GM12878 (cell line): ENCODE data around the gene ACER3. TPM values are rescaled to one million over a fixed set of nuclear protein-coding genes. Genes with fewer than 3 reads are reported as not detected.

Source experiments
- ATAC-seq: fragments of 200-7000 bp; cut with Tn5 transposase; 3 replicates; pipeline ENCODE4 v1.9.1; 2020; ENCODE audit warnings: mild to moderate bottlenecking, moderate library complexity
- BruUV-seq: library from RNA; stranded (reverse); fragments of 400-500 nt; replicated peaks from 2 replicates; lab custom pipeline; 2021; lab: Mats Ljungman, UMichigan
- CTCF ChIA-PET: fragments of 300-600 bp; sonication (Branson Sonifier 250); formaldehyde crosslinking; extraction: SDS; loops from one replicate; lab custom pipeline; 2021; ENCODE audit warnings: inconsistent platforms; lab: Yijun Ruan, JAX
- POLR2A ChIA-PET: fragments of 350-600 bp; formaldehyde crosslinking; extraction: SDS; loops from one replicate; lab custom pipeline; 2021; ENCODE audit warnings: inconsistent platforms; lab: Charles Lee
- RAD21 ChIA-PET: fragments of 300-600 bp; sonication (Branson Sonifier 250); formaldehyde crosslinking; loops from one replicate; lab custom pipeline; 2023; ENCODE audit warnings: antibody characterized with exemption; ENCODE audit not compliant: unreplicated experiment; lab: Charles Lee
- SMC1A ChIA-PET: fragments of 300-600 bp; sonication (Branson Sonifier 250); formaldehyde crosslinking; loops from one replicate; lab custom pipeline; 2023; ENCODE audit not compliant: unreplicated experiment, uncharacterized antibody; lab: Charles Lee
- DNase-seq: peaks from one replicate; pipeline ENCODE4 v3.0.0-alpha.2; 2011; ENCODE audit warnings: low read depth, low spot score
- FAIRE-seq: peaks from 3 replicates; lab custom pipeline; 2011; peaks lifted over from hg19 to GRCh38; lab: Jason Lieb, UNC
- H2AFZ ChIP-seq: 2 replicates; pipeline ENCODE4 v1.6.0; 2011; ENCODE audit warnings: low read depth, low read length, control low read depth; ENCODE audit not compliant: control insufficient read depth
- H3K27ac ChIP-seq: 2 replicates; pipeline ENCODE4 v1.5.1; 2011; ENCODE audit warnings: control low read depth; ENCODE audit not compliant: control insufficient read depth, insufficient read depth
- H3K27me3 ChIP-seq, 2 experiments: replicated peaks in 1 of 2; 2 replicates each; pipeline versions ENCODE4 v1.6.0 to v1.6.1; 2011; ENCODE audit warnings: low read length in 1 of 2; ENCODE audit not compliant: control insufficient read depth in 2 of 2, insufficient read depth in 2 of 2
- H3K36me3 ChIP-seq, 2 experiments: 2 replicates each; pipeline ENCODE4 v1.5.1; 2011; ENCODE audit warnings: low read length in 1 of 2; ENCODE audit not compliant: control insufficient read depth in 2 of 2, insufficient read depth in 2 of 2
- H3K4me1 ChIP-seq: 2 replicates; pipeline ENCODE4 v1.6.1; 2011; ENCODE audit warnings: mild to moderate bottlenecking, low read length, moderate library complexity, mixed read lengths; ENCODE audit not compliant: control insufficient read depth, insufficient read depth
- H3K4me2 ChIP-seq: 2 replicates; pipeline ENCODE4 v1.6.0; 2011; ENCODE audit warnings: control low read depth; ENCODE audit not compliant: control insufficient read depth, insufficient read depth
- H3K4me3 ChIP-seq: fragments of 200-600 bp; sonication (generic); 2 replicates; pipeline ENCODE4 v1.5.1; 2016
- H3K79me2 ChIP-seq: 2 replicates; pipeline ENCODE4 v1.6.0; 2011; ENCODE audit warnings: low read length; ENCODE audit not compliant: control insufficient read depth, insufficient read depth
- H3K9ac ChIP-seq: 2 replicates; pipeline ENCODE4 v1.8.0; 2011; ENCODE audit warnings: low read length, control low read depth, mixed read lengths; ENCODE audit not compliant: control insufficient read depth, insufficient read depth
- H3K9me3 ChIP-seq: replicated peaks from 3 replicates; pipeline ENCODE4 v1.5.1; 2011; ENCODE audit warnings: mild to moderate bottlenecking, low read length; ENCODE audit not compliant: control insufficient read depth, insufficient read depth
- H4K20me1 ChIP-seq: 2 replicates; pipeline ENCODE4 v1.6.0; 2011; ENCODE audit not compliant: control insufficient read depth, insufficient read depth
- ESRRA ChIP-seq: IDR thresholded peaks from 2 replicates; pipeline ENCODE4 v1.6.1; 2012; ENCODE audit warnings: mild to moderate bottlenecking, low read length, improper control_type of control experiment
- MTA3 ChIP-seq: IDR thresholded peaks from 2 replicates; pipeline ENCODE4 v1.6.1; 2012; ENCODE audit warnings: low read length, inconsistent platforms, borderline replicate concordance
- PAX5 ChIP-seq: IDR thresholded peaks from 2 replicates; pipeline ENCODE4 v1.6.1; 2011; ENCODE audit warnings: low read depth, low read length, borderline replicate concordance
- SP1 ChIP-seq: IDR thresholded peaks from one replicate; pipeline ENCODE4 v1.6.1; 2011; ENCODE audit warnings: low read depth, low read length
- TCF3 ChIP-seq: IDR thresholded peaks from 2 replicates; pipeline ENCODE4 v1.6.1; 2012; ENCODE audit warnings: low read depth, mild to moderate bottlenecking, low read length, borderline replicate concordance; ENCODE audit not compliant: insufficient read depth
- ZNF384 ChIP-seq: IDR thresholded peaks from 2 replicates; pipeline ENCODE4 v1.6.1; 2012; ENCODE audit warnings: low read depth, mild to moderate bottlenecking, low read length, improper control_type of control experiment, borderline replicate concordance
- WGBS: methylation state at CpG from one replicate; pipeline ENCODE4 v1.1.6; 2016; ENCODE audit warnings: low lambda C conversion rate; ENCODE audit not compliant: insufficient replicate concordance, insufficient coverage; ENCODE audit errors: missing lambda C conversion rate; 5-methylcytosine and 5-hydroxymethylcytosine counted together
- in situ Hi-C: fragments of 300-500 bp; cut with MboI; formaldehyde crosslinking; loops from 9 replicates; pipeline ENCODE4 v1.14.3; 2018; ENCODE audit warnings: mixed read lengths
- intact Hi-C: fragments of 100-400 bp; cut with micrococcal nuclease; formaldehyde crosslinking; loops from one replicate; pipeline ENCODE4 v1.14.2; 2022; ENCODE audit not compliant: unreplicated experiment
- polyA plus RNA-seq, 11 experiments: library from polyadenylated mRNA; depleted of rRNA in 4 of 11; unstranded in 6 of 11; stranded (reverse) in 5 of 11; fragments of >200 nt; fragmentation: Nextera tagmentation in 4 of 11; fragmentation: Illumina TruSeq in 1 of 11; extraction: Ambion mirVana in 4 of 11; extraction: Trizol in 1 of 11; gene quantifications; 1 replicate in 1 of 11; 2 replicates in 10 of 11; pipeline versions ENCODE4 v1.2.1 to v1.2.3, GENCODE V29; 2011 to 2016; ENCODE audit warnings: inconsistent platforms in 2 of 11, missing spikeins in 2 of 11, low read depth in 1 of 11
- total RNA-seq, 4 experiments: library from RNA; depleted of rRNA in 3 of 4; stranded (reverse); fragments of >200 nt in 3 of 4; fragmentation: Illumina TruSeq in 1 of 4; extraction: Trizol in 1 of 4; gene quantifications; 2 replicates each; pipeline versions ENCODE4 v1.2.1 to v1.2.3, GENCODE V29; 2013 to 2021
- TF ChIP-seq, protein P1 (sequence below): fragments of 450-650 bp; IDR thresholded peaks from 2 replicates; pipeline ENCODE4 v1.6.1; 2017; ENCODE audit warnings: antibody characterized with exemption, mild to moderate bottlenecking, moderate library complexity
- TF ChIP-seq, protein P2 (sequence below): fragments of 450-650 bp; IDR thresholded peaks from 2 replicates; pipeline ENCODE4 v1.6.1; 2017; ENCODE audit warnings: mild to moderate bottlenecking, moderate library complexity
- TF ChIP-seq, protein P3 (sequence below): fragments of 150-350 bp; IDR thresholded peaks from 2 replicates; pipeline ENCODE4 v1.6.1; 2016; ENCODE audit warnings: low read depth, low read length
- TF ChIP-seq, protein P4 (sequence below): fragments of 450-650 bp; conservative IDR thresholded peaks from 2 replicates; pipeline ENCODE4 v1.6.1; 2017; ENCODE audit warnings: mild to moderate bottlenecking, moderate library complexity

ACER3 gene
- total and polyA plus RNA-seq, 10 of the 15 experiments (the other 5 are each of a cell fraction or from before 2014, with no cell fraction given), result 2.8 to 17.4 (median 10.3) TPM

DNA sequence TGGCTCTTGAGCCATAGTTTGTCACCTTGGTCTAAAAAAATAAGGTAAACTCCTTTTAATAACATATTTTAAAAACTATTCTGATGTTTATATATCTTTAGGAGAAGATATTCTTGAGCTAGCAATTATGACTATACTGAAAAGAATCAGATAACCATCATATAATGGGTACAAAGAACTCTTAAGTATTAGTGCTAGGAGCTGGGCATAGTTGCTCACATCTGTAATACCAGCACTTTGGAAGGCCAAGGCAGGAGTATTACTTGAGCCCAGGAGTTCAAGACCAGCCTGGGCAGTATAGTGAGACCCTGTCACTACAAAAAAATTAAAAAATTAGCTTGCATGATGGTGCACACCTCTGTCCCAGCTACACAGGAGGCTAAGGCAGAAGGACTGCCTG is 119.5 kb downstream of the ACER3 start (continued):
- TF ChIP-seq, protein P1, sequence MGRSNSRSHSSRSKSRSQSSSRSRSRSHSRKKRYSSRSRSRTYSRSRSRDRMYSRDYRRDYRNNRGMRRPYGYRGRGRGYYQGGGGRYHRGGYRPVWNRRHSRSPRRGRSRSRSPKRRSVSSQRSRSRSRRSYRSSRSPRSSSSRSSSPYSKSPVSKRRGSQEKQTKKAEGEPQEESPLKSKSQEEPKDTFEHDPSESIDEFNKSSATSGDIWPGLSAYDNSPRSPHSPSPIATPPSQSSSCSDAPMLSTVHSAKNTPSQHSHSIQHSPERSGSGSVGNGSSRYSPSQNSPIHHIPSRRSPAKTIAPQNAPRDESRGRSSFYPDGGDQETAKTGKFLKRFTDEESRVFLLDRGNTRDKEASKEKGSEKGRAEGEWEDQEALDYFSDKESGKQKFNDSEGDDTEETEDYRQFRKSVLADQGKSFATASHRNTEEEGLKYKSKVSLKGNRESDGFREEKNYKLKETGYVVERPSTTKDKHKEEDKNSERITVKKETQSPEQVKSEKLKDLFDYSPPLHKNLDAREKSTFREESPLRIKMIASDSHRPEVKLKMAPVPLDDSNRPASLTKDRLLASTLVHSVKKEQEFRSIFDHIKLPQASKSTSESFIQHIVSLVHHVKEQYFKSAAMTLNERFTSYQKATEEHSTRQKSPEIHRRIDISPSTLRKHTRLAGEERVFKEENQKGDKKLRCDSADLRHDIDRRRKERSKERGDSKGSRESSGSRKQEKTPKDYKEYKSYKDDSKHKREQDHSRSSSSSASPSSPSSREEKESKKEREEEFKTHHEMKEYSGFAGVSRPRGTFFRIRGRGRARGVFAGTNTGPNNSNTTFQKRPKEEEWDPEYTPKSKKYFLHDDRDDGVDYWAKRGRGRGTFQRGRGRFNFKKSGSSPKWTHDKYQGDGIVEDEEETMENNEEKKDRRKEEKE, result no peak
- TF ChIP-seq SP1, result no peak
- no peak for TF ChIP-seq PAX5
- TF ChIP-seq, protein P2, sequence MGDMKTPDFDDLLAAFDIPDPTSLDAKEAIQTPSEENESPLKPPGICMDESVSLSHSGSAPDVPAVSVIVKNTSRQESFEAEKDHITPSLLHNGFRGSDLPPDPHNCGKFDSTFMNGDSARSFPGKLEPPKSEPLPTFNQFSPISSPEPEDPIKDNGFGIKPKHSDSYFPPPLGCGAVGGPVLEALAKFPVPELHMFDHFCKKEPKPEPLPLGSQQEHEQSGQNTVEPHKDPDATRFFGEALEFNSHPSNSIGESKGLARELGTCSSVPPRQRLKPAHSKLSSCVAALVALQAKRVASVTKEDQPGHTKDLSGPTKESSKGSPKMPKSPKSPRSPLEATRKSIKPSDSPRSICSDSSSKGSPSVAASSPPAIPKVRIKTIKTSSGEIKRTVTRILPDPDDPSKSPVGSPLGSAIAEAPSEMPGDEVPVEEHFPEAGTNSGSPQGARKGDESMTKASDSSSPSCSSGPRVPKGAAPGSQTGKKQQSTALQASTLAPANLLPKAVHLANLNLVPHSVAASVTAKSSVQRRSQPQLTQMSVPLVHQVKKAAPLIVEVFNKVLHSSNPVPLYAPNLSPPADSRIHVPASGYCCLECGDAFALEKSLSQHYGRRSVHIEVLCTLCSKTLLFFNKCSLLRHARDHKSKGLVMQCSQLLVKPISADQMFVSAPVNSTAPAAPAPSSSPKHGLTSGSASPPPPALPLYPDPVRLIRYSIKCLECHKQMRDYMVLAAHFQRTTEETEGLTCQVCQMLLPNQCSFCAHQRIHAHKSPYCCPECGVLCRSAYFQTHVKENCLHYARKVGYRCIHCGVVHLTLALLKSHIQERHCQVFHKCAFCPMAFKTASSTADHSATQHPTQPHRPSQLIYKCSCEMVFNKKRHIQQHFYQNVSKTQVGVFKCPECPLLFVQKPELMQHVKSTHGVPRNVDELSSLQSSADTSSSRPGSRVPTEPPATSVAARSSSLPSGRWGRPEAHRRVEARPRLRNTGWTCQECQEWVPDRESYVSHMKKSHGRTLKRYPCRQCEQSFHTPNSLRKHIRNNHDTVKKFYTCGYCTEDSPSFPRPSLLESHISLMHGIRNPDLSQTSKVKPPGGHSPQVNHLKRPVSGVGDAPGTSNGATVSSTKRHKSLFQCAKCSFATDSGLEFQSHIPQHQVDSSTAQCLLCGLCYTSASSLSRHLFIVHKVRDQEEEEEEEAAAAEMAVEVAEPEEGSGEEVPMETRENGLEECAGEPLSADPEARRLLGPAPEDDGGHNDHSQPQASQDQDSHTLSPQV, result no peak
- TF ChIP-seq MTA3, result no peak
- TF ChIP-seq ESRRA, result no peak

DNA sequence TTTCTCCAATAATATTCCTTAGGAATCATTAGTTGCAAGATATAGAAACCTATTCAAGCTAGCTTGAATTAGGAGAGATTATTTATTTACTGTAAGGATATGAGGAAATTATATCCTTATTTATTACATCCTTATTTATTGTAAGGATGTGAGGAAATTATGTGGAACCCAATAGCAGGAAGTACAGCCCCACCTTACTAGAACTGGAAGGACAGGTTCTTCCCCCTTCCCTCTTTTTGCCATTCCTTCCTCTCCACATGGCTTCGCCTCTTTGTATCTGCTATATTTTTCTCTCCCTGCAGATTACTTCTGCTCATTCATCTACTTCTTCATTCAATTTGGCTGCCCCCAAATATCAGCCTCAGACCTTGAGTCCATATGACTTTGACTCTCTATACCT is 124.0 kb downstream of the ACER3 start:
- POLR2A ChIA-PET, result no interaction called here
- Histone ChIP-seq H3K27ac (no peak overlapping the region), H3K9me3 (no peaks in the 10 kb centered on the region), H3K27me3 (no peaks in the 10 kb centered on the region), H3K36me3 (no peaks in the 10 kb centered on the region), H2AFZ (no peak overlapping the region), H3K4me3 (no peak overlapping the region), H3K79me2 (no peaks in the 10 kb centered on the region), H4K20me1 (no peaks in the 10 kb centered on the region), H3K4me2 (no peak overlapping the region), H3K4me1 (no peaks in the 10 kb centered on the region), H3K9ac (no peak overlapping the region)
- in situ Hi-C loops, result no loop called here
- DNase-seq, result no peak
- ATAC-seq, result no peak
- RAD21 ChIA-PET, result no interaction called here
- 100% methylated on average over 1 of the region's 1 CpG for WGBS
- SMC1A ChIA-PET, result interaction anchor here (0.6 to 1.7 kb wide), 2 partner anchors 10 to 176 kb away, joined by 3 to 4 read pairs; no protein-coding TSS in a partner anchor
- intact Hi-C loops, result no loop called here
- CTCF ChIA-PET, result no interaction called here
- no peak for FAIRE-seq
- no TSS peak for BruUV-seq
- TF ChIP-seq, protein P3, sequence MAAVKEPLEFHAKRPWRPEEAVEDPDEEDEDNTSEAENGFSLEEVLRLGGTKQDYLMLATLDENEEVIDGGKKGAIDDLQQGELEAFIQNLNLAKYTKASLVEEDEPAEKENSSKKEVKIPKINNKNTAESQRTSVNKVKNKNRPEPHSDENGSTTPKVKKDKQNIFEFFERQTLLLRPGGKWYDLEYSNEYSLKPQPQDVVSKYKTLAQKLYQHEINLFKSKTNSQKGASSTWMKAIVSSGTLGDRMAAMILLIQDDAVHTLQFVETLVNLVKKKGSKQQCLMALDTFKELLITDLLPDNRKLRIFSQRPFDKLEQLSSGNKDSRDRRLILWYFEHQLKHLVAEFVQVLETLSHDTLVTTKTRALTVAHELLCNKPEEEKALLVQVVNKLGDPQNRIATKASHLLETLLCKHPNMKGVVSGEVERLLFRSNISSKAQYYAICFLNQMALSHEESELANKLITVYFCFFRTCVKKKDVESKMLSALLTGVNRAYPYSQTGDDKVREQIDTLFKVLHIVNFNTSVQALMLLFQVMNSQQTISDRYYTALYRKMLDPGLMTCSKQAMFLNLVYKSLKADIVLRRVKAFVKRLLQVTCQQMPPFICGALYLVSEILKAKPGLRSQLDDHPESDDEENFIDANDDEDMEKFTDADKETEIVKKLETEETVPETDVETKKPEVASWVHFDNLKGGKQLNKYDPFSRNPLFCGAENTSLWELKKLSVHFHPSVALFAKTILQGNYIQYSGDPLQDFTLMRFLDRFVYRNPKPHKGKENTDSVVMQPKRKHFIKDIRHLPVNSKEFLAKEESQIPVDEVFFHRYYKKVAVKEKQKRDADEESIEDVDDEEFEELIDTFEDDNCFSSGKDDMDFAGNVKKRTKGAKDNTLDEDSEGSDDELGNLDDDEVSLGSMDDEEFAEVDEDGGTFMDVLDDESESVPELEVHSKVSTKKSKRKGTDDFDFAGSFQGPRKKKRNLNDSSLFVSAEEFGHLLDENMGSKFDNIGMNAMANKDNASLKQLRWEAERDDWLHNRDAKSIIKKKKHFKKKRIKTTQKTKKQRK, result no peak
- TF ChIP-seq, protein P4, sequence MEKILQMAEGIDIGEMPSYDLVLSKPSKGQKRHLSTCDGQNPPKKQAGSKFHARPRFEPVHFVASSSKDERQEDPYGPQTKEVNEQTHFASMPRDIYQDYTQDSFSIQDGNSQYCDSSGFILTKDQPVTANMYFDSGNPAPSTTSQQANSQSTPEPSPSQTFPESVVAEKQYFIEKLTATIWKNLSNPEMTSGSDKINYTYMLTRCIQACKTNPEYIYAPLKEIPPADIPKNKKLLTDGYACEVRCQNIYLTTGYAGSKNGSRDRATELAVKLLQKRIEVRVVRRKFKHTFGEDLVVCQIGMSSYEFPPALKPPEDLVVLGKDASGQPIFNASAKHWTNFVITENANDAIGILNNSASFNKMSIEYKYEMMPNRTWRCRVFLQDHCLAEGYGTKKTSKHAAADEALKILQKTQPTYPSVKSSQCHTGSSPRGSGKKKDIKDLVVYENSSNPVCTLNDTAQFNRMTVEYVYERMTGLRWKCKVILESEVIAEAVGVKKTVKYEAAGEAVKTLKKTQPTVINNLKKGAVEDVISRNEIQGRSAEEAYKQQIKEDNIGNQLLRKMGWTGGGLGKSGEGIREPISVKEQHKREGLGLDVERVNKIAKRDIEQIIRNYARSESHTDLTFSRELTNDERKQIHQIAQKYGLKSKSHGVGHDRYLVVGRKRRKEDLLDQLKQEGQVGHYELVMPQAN, result no peak
- TF ChIP-seq ZNF384 (no peak), TCF3 (no peak)
